ENCODE results near the gene SHCBP1.

The SHCBP1 gene

GRCh38 chr16:46613352-46613751, 7.8 kb downstream of the SHCBP1 start:
- DNase-seq = no peak

- no peak for DNase-seq
Observed at GRCh38 chr16:46612121-46612520, 9.1 kb downstream of the SHCBP1 start.

- peak; percentile 64 for DNase-seq
Observed at GRCh38 chr16:46607529-46607928, 13.7 kb downstream of the SHCBP1 start.

- DNase-seq = no peak
Observed at GRCh38 chr16:46606231-46606630, 14.9 kb downstream of the SHCBP1 start.

GRCh38 chr16:46591257-46591656, 29.9 kb downstream of the SHCBP1 start:
- DNase-seq = no peak

DNA sequence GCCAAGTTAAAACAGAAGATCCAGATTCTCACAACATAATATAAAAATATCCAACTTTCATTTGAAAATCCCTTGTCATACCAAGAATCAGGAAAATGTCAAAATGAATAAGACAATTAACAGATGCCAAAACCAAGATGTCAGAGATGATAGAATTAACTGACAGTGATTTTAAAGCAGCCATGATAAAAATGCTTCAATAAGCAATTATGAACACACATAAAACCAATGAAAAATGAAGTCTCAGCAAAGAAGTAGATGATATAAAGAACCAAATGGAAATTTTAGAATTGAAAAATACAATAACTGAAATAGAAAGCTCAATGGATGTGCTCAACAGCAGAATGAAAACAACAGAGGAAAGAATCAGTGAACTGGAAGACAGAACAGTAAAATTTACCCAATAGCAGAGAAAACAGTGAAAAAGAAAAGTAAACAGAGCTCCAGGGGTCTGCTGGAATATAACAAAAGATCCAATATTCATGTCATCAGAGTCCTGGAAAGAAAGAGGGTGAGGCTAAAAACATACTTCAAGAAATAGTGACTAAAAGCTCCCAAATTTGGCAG, 35.1 kb downstream of the SHCBP1 start:
- no peak for DNase-seq

DNA sequence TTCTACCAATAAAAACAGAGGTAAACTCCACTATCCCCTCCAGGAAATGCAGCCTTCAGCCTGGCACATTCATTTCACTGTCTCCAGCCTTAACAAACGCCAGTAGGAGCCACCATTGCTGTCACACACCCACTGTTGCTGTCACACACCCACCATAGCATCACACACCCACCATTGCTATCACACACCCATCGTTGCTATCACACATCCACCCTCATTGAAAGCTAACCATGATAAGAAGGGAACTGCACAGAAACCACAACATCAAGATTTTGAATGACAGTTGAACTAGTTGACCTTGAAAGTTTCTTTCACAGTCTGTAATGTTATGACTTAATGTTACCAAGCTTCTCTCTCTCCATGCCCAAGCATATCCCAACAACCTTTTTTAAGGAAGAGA, 38.1 kb downstream of the SHCBP1 start:
- no peak for DNase-seq

DNA sequence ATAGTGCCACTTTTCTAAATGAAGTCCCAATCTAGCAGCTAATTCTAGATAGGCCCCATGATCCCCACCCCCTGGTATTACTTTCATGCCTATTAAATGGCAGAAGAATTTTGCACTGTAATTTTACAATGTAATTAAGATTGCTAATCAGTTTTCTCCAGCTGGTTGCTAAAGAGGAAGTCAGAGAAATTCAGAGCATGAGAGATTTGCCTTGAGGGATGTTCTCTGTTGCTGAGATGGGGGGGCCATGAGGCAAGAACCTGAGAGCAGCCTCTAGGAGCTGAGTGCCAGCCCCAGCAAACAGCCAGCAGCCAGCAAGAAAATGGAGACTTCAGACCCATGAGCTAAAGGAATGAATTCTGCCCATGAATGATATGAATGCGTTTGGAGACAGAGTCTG, 38.9 kb downstream of the SHCBP1 start:
- no peak for DNase-seq

GRCh38 chr16:46577988-46578579, 43.1 kb downstream of the SHCBP1 start:
- DNase-seq = no peak

DNA sequence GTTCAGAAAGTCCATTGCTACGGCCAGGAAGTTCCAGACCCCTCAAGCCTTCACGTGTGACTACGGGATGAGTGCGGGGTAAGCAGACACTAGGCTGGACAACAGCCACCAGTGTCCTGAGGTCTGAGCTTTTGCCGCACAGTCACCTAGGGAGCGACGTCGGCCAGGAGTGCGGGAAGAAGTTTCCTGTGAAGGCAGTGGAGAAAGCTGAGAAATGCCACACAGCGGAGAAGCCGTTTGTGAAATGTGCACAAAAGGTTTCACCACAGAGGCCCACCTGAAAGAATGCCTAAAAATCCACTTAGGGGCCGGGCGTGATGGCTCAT, 47.4 kb downstream of the SHCBP1 start:
- no peak for DNase-seq

- no peak for DNase-seq
Observed at GRCh38 chr16:46573008-46573833, 48.0 kb downstream of the SHCBP1 start.

DNA sequence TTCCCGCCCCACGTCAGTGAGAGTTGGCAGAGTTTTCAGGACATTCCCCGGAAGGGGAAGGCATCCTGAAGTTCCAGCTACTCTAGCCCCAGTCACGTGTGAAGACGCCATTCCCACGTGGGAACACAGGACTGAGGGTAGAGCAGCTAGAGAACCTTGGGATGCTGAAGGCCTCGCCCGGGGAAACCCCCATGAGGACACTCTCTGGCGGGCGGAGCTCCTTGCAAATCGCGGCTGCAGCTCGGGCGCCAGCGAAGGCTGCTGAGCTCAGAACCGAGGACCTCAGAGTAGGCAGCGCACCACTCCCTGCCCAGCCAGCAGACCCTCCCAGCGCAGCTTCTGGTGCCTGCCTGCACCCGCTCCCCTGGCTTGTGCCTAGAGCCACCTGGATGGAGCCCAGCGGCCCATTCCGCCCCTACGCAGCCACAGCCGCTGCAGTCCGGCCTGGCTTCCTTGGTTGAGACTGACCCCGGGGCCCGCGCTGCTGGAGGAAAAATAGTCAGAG, 51.9 kb downstream of the SHCBP1 start:
- no peak for DNase-seq

DNA sequence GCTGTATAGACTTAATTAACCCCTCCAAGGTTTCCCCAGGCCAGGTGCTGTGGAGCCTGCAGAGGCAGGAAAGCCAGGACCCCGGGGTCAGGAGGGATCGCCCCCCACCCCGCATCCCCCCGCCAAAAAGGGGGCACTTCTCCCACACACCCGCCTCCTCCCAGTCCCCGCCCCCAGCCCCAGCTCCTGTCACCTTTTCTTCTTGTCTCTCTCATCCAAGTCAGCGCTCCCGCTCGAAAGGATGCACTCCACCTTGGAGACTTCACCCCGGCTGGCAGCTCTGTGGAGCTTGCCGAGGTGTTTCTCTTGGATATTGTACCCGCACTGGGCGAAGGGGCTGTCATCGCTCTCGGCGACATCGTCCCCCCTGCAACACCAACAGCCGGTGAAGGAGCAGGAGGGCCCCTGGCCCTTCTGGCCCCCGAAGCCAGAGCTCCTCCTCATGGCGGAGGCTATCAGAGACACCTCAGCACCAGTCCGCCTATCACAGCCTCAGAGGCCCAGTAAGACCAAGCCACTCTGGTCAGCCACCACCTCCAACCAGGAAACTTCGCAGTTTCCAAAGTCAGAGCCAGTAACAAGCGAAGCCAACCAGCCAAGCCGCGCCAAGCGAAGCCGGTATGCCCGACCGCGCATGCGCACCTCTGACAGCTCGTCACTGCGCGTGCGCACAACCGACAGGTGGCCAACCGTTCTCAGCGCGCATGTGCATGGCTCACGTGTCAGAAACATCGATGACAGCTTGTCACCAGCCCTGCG, 52.5 kb downstream of the SHCBP1 start:
- DNase-seq = no peak

GRCh38 chr16:46562979-46563378, 58.2 kb downstream of the SHCBP1 start:
- DNase-seq = no peak

DNA sequence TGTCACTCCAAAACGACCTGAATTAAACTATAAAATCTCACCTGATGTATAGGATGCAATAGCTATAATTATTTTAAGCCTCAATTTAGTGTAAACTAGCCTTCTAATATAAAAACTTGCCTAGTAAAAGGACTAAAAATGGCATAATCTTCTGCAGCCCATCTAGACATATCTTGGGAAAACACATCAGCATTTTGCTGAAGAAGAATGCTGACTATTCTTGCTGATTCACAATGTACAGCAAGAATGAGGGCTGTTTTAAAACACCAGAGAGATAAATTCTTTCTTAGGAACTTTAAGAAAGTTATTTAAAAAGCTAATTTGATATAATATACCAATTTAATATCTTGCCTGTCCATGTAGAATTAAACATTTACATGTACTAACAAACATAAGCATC, 63.2 kb downstream of the SHCBP1 start:
- DNase-seq = no peak

DNA sequence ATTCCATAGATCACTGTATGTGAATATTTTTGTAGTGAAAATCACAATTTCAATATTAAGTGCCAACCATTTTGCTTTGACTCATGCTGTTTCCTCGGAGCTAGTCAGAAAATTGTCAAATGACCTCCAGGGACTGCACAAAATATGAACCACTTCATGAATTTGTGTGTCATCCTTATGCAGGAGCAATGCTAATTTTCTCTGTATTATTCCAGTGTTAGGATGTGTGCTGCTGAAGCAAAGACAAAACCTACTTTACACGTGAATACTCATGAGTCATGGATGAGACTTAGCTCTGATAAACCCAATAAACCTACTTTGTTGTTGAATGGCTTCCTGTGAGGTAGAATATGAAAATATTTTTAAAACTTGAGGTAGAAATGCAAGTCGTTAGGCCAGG, 65.2 kb downstream of the SHCBP1 start:
- DNase-seq = no peak

- peak; percentile 55 for DNase-seq
Observed at GRCh38 chr16:46554435-46554834, 66.7 kb downstream of the SHCBP1 start.

DNA sequence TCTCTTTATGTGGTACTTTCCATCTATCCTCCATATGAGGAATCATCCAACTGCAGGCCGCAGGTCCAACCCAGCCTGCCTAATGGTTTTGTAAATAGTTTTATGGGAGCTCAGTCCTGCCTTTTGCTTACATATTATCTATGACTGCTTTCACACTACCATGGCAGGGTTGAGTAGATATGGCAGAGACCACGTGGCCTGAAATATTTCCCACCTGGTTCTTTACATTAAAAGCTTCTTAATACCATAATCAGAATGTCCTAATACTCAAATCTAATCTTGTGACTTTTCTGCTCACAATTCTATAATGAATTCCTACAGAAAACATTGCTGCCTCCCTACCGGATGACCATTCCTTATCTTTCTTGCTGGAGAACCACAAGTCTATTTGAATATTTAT, 71.7 kb downstream of the SHCBP1 start:
- DNase-seq = no peak

Measured in midbrain (tissue), 1 donor.